Right atrium auricular region (tissue), 2 donors: ENCODE measurements around the gene PTGFRN. TPM values are rescaled to one million over a fixed set of nuclear protein-coding genes. Genes with fewer than 3 reads are reported as not detected.

Experiments used
- DNase-seq: peaks from one replicate; pipeline ENCODE4 v3.0.0-alpha.2; 2019; ENCODE audit warnings: low spot score
- H3K27ac ChIP-seq, 2 donors: fragments of 200-600 bp; sonication (generic); 1 replicate in 1 of 2; 2 replicates in 1 of 2; pipeline ENCODE4 v1.5.1; 2016 to 2019
- H3K27me3 ChIP-seq, 2 donors: fragments of 200-600 bp; sonication (generic); one replicate each; pipeline versions ENCODE4 v1.5.1 to v1.6.0; 2017 to 2019
- H3K36me3 ChIP-seq: fragments of 200-600 bp; sonication (generic); one replicate; pipeline ENCODE4 v1.5.1; 2016
- H3K4me1 ChIP-seq, 2 donors: fragments of 200-600 bp; sonication (generic); one replicate each; pipeline versions ENCODE4 v1.5.1 to v1.6.0; 2017 to 2019
- H3K4me3 ChIP-seq, 2 donors: fragments of 200-600 bp; sonication (generic); 1 replicate in 1 of 2; 2 replicates in 1 of 2; pipeline ENCODE4 v1.5.1; 2017 to 2019; ENCODE audit warnings: mild to moderate bottlenecking in 1 of 2, moderate library complexity in 1 of 2
- H3K9me3 ChIP-seq, 2 donors: fragments of 200-600 bp; sonication (generic); one replicate each; pipeline ENCODE4 v1.5.1; 2019
- CTCF ChIP-seq, 2 donors: fragments of 200-600 bp; sonication (generic); IDR thresholded peaks; one replicate each; pipeline ENCODE4 v1.5.1; 2019; ENCODE audit warnings: antibody characterized with exemption in 2 of 2
- total RNA-seq, 2 donors: library from RNA; depleted of rRNA; stranded (reverse); fragments of >200 nt; gene quantifications; one replicate each; pipeline ENCODE4 v1.1.0, GENCODE V29; 2016

The PTGFRN gene
- total RNA-seq, 2 donors from 2014 or later: 129 to 141 TPM

GRCh38 chr1:116952738-116953275 lies 43.1 kb downstream of the PTGFRN start:
- H3K4me1 ChIP-seq: peaks cover 0 to 55% of the 10 kb centered on the region in 2 donors
- H3K27ac ChIP-seq: no peak overlapping the region
- H3K27me3 ChIP-seq: no peaks in the 10 kb centered on the region
- H3K4me3 ChIP-seq: no peak overlapping the region
- DNase-seq: no peak
- TF ChIP-seq CTCF (IDR thresholded peaks at IDR 0.05): no peak
- no peaks in the 10 kb centered on the region for H3K9me3 ChIP-seq
- H3K36me3 ChIP-seq: peaks cover 6% of the 10 kb centered on the region

DNA sequence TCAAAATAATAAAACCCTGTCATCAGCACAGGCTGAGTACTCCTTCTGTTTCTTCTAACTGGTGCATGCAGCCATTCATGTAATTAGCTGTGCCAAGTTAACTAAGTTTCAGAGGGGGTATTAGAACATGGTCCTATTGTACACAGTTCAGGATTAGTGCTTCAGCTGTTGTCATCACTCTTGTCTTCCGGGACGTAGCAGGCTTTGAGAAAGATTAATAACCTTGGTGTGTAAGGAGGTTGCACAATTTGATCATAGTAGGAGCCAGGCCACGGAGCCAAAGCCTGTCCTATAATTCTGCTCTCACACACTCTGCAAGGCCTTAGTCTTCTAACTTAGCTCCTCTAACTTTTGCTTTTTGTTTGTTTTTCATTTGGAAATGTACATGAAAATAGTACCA lies 44.7 kb downstream of the PTGFRN start:
- Histone ChIP-seq H3K27ac (peak overlapping the region in 1 of 2 donors; percentile 17), H3K4me1 (peaks cover 0 to 50% of the 10 kb centered on the region in 2 donors), H3K36me3 (peaks cover 2% of the 10 kb centered on the region), H3K27me3 (no peaks in the 10 kb centered on the region), H3K4me3 (no peak overlapping the region), H3K9me3 (no peaks in the 10 kb centered on the region)
- no peak for DNase-seq
- no peak for TF ChIP-seq CTCF (IDR thresholded peaks at IDR 0.05)

DNA sequence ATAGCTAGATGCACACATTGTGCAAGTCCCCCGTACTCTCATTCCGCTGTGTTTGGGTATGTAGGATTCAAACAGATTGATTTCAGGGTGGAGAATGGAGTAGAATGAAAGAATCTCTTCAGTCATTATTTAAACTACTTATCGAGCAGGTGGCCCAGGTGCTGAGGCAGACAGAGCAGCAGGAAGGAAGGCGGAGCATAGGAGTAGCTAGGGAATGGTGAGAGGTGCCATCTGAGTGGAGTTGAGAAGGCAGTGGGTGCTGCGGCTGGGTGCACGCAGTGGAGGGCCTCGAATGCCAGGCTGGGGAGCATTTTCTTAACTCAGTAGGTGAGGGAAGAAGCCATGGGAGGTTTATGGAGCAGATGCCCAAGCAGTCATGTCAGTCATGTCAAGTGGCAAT lies 46.7 kb downstream of the PTGFRN start:
- peaks cover 10% of the 10 kb centered on the region for H3K36me3 ChIP-seq
- no peak for DNase-seq
- H3K27me3 ChIP-seq: no peaks in the 10 kb centered on the region
- peak overlapping the region in 1 of 2 donors; percentile 30 for H3K27ac ChIP-seq
- H3K4me1 ChIP-seq: peaks cover 0 to 31% of the 10 kb centered on the region in 2 donors
- H3K9me3 ChIP-seq: no peaks in the 10 kb centered on the region
- TF ChIP-seq CTCF (IDR thresholded peaks at IDR 0.05): no peak
- H3K4me3 ChIP-seq: no peak overlapping the region

DNA sequence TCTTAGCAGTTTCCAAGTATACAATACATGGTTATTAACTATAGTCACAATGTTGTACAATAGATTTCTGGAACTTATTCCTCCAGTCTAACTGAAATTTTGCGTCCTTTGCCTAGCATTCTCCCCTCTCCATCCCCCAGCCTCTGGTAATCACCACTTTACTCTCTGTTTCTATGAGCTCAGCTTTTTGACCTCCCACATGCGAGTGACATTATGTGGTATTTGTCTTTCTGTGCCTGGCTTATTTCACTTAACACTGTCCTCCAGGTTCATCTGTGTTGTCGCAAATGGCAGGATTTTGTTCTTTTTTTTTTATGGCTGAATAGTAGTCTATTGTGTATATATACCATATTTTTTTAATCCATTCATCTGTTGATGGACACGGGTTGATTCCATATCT lies 47.9 kb downstream of the PTGFRN start:
- TF ChIP-seq CTCF (IDR thresholded peaks at IDR 0.05): no peak
- no peaks in the 10 kb centered on the region for H3K9me3 ChIP-seq
- H3K4me3 ChIP-seq: no peak overlapping the region
- peaks cover 21% of the 10 kb centered on the region for H3K36me3 ChIP-seq
- peaks cover 0 to 26% of the 10 kb centered on the region in 2 donors for H3K4me1 ChIP-seq
- DNase-seq: no peak
- peak overlapping the region in 1 of 2 donors; percentile 30 for H3K27ac ChIP-seq
- H3K27me3 ChIP-seq: no peaks in the 10 kb centered on the region

GRCh38 chr1:116958110-116958509 lies 48.4 kb downstream of the PTGFRN start:
- no peak for DNase-seq
- peaks cover 25% of the 10 kb centered on the region for H3K36me3 ChIP-seq
- H3K4me1 ChIP-seq: peaks cover 0 to 31% of the 10 kb centered on the region in 2 donors
- H3K27ac ChIP-seq: peak overlapping the region; percentile 30
- no peak for TF ChIP-seq CTCF (IDR thresholded peaks at IDR 0.05)
- H3K4me3 ChIP-seq: no peak overlapping the region
- H3K27me3 ChIP-seq: no peaks in the 10 kb centered on the region
- H3K9me3 ChIP-seq: no peaks in the 10 kb centered on the region

DNA sequence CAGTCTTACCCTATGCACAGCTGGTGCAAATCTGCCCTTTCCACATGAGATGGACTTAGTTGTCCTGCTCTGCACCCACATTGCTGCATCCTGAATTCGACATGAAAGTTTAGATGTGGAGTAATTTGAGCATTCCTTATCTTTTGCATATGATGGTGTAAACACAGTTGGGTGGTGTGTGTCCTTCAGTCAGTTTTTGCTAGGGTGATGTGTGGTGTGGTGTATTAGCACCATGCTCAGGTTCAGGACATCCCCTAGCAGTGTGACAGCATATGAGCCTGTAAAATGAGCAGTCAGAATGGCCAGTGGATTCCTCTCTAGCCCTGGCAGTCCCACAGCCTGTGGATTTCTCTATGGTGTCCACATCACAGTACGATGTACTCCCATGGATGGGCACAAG lies 49.3 kb downstream of the PTGFRN start:
- no peaks in the 10 kb centered on the region for H3K27me3 ChIP-seq
- H3K9me3 ChIP-seq: no peaks in the 10 kb centered on the region
- H3K27ac ChIP-seq: no peak overlapping the region
- peaks cover 27% of the 10 kb centered on the region for H3K36me3 ChIP-seq
- H3K4me3 ChIP-seq: no peak overlapping the region
- peaks cover 0 to 37% of the 10 kb centered on the region in 2 donors for H3K4me1 ChIP-seq
- no peak for DNase-seq
- no peak for TF ChIP-seq CTCF (IDR thresholded peaks at IDR 0.05)
